HG02870 (cell line): ENCODE measurements around the gene MIER3.
A peak's percentile ranks its signal among the peaks of the same experiment; 100 is the strongest.

Source experiments
- ATAC-seq: cut with Tn5 transposase; IDR thresholded peaks from one replicate; pipeline ENCODE4 v1.9.1; 2021; ENCODE audit warnings: mild to moderate bottlenecking, moderate library complexity; ENCODE audit not compliant: unreplicated experiment

MIER3 gene

GRCh38 chr5:56962286-56962685 lies 10.4 kb upstream of the MIER3 start:
- ATAC-seq: no peak

- ATAC-seq: no peak
Observed at GRCh38 chr5:56961746-56962145, 9.8 kb upstream of the MIER3 start.

GRCh38 chr5:56959326-56959725 lies 7.4 kb upstream of the MIER3 start:
- no peak for ATAC-seq

GRCh38 chr5:56958595-56958994 lies 6.7 kb upstream of the MIER3 start:
- no peak for ATAC-seq

- ATAC-seq: no peak
Observed at GRCh38 chr5:56954262-56954661, 2.3 kb upstream of the MIER3 start.

- ATAC-seq: peak; percentile 47
Observed at GRCh38 chr5:56951126-56951945, 587 bp downstream of the MIER3 start.

GRCh38 chr5:56950626-56951125 lies 1.2 kb downstream of the MIER3 start:
- ATAC-seq: peak; percentile 47

GRCh38 chr5:56947052-56947451 lies 4.9 kb downstream of the MIER3 start:
- ATAC-seq: no peak

- ATAC-seq: no peak
Observed at GRCh38 chr5:56941981-56942380, 9.9 kb downstream of the MIER3 start.

GRCh38 chr5:56938858-56939257 lies 13.1 kb downstream of the MIER3 start:
- ATAC-seq: no peak

GRCh38 chr5:56934325-56934724 lies 17.6 kb downstream of the MIER3 start:
- ATAC-seq: no peak

GRCh38 chr5:56922922-56923321 lies 29.0 kb downstream of the MIER3 start:
- no peak for ATAC-seq

GRCh38 chr5:56919942-56920662 lies 31.8 kb downstream of the MIER3 start:
- no peak for ATAC-seq

GRCh38 chr5:56918054-56918453 lies 33.9 kb downstream of the MIER3 start:
- ATAC-seq: no peak

- ATAC-seq: no peak
Observed at GRCh38 chr5:56917534-56917933, 34.4 kb downstream of the MIER3 start.

GRCh38 chr5:56914678-56915077 lies 37.2 kb downstream of the MIER3 start:
- ATAC-seq: no peak

GRCh38 chr5:56913766-56914165 lies 38.2 kb downstream of the MIER3 start:
- ATAC-seq: no peak

GRCh38 chr5:56910210-56910965 lies 41.5 kb downstream of the MIER3 start:
- peak; percentile 21 for ATAC-seq

GRCh38 chr5:56909294-56910209 lies 42.4 kb downstream of the MIER3 start, which contains the start of gene SETD9:
SETD9 (plus strand) TSS chr5:56909596; CDS start chr5:56909646, 50 bp downstream.
- ATAC-seq: peak; percentile 90

GRCh38 chr5:56908942-56909293 lies 43.0 kb downstream of the MIER3 start:
- ATAC-seq: peak; percentile 28
